Stomach (tissue), 9 donors: Measurements from ENCODE around the gene FYCO1. TPM values are rescaled to one million over a fixed set of nuclear protein-coding genes. Genes with fewer than 3 reads are reported as not detected.

ENCODE experiments used
- DNase-seq, 2 donors: peaks; one replicate each; pipeline versions ENCODE4 v3.0.0 to v3.0.0-alpha.2; 2013 to 2019
- H3K27ac ChIP-seq, 5 donors: fragments of 200-600 bp in 4 of 5; sonication (generic) in 4 of 5; one replicate each; pipeline ENCODE4 v1.5.1; 2013 to 2019; ENCODE audit warnings: mild to moderate bottlenecking in 1 of 5, moderate library complexity in 1 of 5
- H3K27me3 ChIP-seq, 3 donors: fragments of 200-600 bp; sonication (generic); one replicate each; pipeline ENCODE4 v1.5.1; 2017 to 2019; ENCODE audit warnings: mixed run types in 1 of 3
- H3K36me3 ChIP-seq, 4 donors: fragments of 200-600 bp; sonication (generic); 1 replicate in 3 of 4; 2 replicates in 1 of 4; pipeline ENCODE4 v1.5.1; 2016 to 2019
- H3K4me1 ChIP-seq, 4 donors: fragments of 200-600 bp; sonication (generic); one replicate each; pipeline ENCODE4 v1.5.1; 2016 to 2019
- H3K4me3 ChIP-seq, 4 donors: fragments of 200-600 bp; sonication (generic) in 3 of 4; one replicate each; pipeline ENCODE4 v1.5.1; 2016 to 2019; ENCODE audit warnings: mild to moderate bottlenecking in 1 of 4
- H3K9me3 ChIP-seq, 4 donors: fragments of 200-600 bp; sonication (generic); one replicate each; pipeline ENCODE4 v1.5.1; 2016 to 2019
- EP300 ChIP-seq: sonication (generic); formaldehyde crosslinking; IDR thresholded peaks from one replicate; pipeline ENCODE4 v1.6.1; 2017; ENCODE audit warnings: antibody characterized with exemption
- POLR2A ChIP-seq, 4 donors: fragments of 450-650 bp; IDR thresholded peaks; one replicate each; pipeline ENCODE4 v1.6.1; 2016; ENCODE audit warnings: antibody characterized with exemption in 4 of 4, control low read depth in 2 of 4, mild to moderate bottlenecking in 1 of 4, moderate library complexity in 1 of 4
- POLR2AphosphoS5 ChIP-seq, 3 donors: sonication (generic); formaldehyde crosslinking; IDR thresholded peaks; one replicate each; pipeline ENCODE4 v1.6.1; 2016; ENCODE audit warnings: antibody characterized with exemption in 3 of 3
- WGBS, 5 donors: extraction: QIAGEN DNeasy Blood & Tissue Kit in 3 of 5; methylation state at CpG; one replicate each; pipeline versions ENCODE4 v1.1.5 to v1.1.7; 2013 to 2018; 5-methylcytosine and 5-hydroxymethylcytosine counted together
- intact Hi-C: fragments of 100-400 bp; cut with DNase I; formaldehyde crosslinking; loops from one replicate; pipeline ENCODE4 v1.15.1; 2023; ENCODE audit warnings: low total_unique reads
- polyA plus RNA-seq, 3 donors: library from polyadenylated mRNA; stranded (reverse); fragments of 200-250 nt; gene quantifications; one replicate each; pipeline ENCODE4 v1.2.3, GENCODE V29; 2013
- total RNA-seq, 5 donors: library from RNA; depleted of rRNA; stranded (reverse); fragments of >200 nt; gene quantifications; one replicate each; pipeline versions ENCODE4 v1.1.0 to v1.2.3, GENCODE V29; 2014 to 2016
- TF ChIP-seq, protein P1 (sequence below), 7 experiments: fragments of 450-650 bp in 4 of 7; fragments of 200-600 bp in 3 of 7; sonication (generic) in 3 of 7; IDR thresholded peaks; one replicate each; pipeline ENCODE4 v1.5.1; 2016 to 2019; ENCODE audit warnings: antibody characterized with exemption in 7 of 7, control low read depth in 2 of 7, mild to moderate bottlenecking in 1 of 7
- donor health status: healthy with polysubstance abuse.
- donor health status: Bipolar disorder and iron deficiency.
- donor health status: healthy.

The FYCO1 gene
- total and polyA plus RNA-seq, 8 donors: 10.7 to 97.4 (median 25.3) TPM

DNA sequence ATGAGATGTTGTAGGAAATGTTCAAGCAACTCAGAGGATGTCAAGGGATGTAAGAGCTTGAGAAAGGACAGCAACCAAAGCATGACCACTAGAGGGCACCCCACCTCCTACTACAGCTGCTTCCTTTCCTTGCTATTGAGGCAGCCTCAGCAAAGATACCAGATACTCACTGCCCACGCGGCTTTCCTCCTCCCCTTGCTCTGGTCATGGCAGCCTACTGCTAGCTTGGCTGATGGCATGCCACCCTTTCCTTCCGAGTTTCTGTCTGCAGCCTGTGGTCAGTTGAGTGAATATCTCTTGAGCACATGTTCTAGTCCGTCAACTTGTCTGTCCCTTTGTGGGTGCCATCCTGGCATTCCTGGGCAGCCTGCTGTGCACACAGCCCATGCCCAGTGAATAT, 56.8 kb downstream of the FYCO1 start:
- H3K27me3 ChIP-seq: no peaks in the 10 kb centered on the region
- H3K27ac ChIP-seq: peak overlapping the region in 1 of 5 donors; percentile 14
- DNase-seq: peak; percentile 91 to 96
- H3K4me3 ChIP-seq: no peak overlapping the region
- peaks cover 20 to 33% (median 24%) of the 10 kb centered on the region in 4 donors for H3K4me1 ChIP-seq
- peaks cover under 1 to 71% (median 50%) of the 10 kb centered on the region in 4 donors for H3K36me3 ChIP-seq
- H3K9me3 ChIP-seq: no peaks in the 10 kb centered on the region
- WGBS, 5 donors: 18 to 26% (median 22%) methylated on average over 4 of the region's 4 CpGs
- TF ChIP-seq EP300 (no peak), POLR2A (IDR thresholded peaks at IDR 0.05) (no peak), POLR2AphosphoS5 (IDR thresholded peaks at IDR 0.05) (peak in 1 of 3 donors; percentile 65)
- TF ChIP-seq, protein P1, sequence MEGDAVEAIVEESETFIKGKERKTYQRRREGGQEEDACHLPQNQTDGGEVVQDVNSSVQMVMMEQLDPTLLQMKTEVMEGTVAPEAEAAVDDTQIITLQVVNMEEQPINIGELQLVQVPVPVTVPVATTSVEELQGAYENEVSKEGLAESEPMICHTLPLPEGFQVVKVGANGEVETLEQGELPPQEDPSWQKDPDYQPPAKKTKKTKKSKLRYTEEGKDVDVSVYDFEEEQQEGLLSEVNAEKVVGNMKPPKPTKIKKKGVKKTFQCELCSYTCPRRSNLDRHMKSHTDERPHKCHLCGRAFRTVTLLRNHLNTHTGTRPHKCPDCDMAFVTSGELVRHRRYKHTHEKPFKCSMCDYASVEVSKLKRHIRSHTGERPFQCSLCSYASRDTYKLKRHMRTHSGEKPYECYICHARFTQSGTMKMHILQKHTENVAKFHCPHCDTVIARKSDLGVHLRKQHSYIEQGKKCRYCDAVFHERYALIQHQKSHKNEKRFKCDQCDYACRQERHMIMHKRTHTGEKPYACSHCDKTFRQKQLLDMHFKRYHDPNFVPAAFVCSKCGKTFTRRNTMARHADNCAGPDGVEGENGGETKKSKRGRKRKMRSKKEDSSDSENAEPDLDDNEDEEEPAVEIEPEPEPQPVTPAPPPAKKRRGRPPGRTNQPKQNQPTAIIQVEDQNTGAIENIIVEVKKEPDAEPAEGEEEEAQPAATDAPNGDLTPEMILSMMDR (IDR thresholded peaks at IDR 0.05): peak in 5 of 7 experiments; percentile 85 to 94 (median 88)
- intact Hi-C loops: loop anchor here (2.0 kb wide), 1 partner anchor 140 kb away; no protein-coding TSS in a partner anchor

DNA sequence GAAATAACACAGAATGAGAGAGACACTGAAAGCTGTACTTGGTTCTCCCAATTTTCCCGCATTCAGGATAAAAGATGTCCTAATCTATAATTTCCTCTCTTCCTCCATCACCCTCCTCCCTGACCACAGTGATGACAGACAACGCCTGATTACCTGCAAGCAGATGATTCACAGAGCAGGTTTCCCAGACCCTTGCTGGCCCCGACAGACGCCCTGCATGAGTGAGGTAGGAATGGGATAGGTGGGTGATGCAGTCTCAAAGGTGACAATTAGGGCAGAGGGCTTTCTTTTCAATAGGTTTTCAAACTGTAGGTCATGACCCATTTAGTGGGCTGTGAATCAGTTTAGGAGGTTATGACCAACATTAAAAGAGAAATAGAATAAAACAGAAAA, 57.6 kb downstream of the FYCO1 start:
- Histone ChIP-seq H3K27me3 (no peaks in the 10 kb centered on the region), H3K4me1 (peaks cover 19 to 33% (median 24%) of the 10 kb centered on the region in 4 donors), H3K9me3 (no peaks in the 10 kb centered on the region), H3K36me3 (peaks cover 8 to 76% (median 57%) of the 10 kb centered on the region in 4 donors), H3K27ac (no peak overlapping the region), H3K4me3 (no peak overlapping the region)
- DNase-seq: no peak
- TF ChIP-seq POLR2A (IDR thresholded peaks at IDR 0.05): no peak
- TF ChIP-seq EP300: no peak
- TF ChIP-seq POLR2AphosphoS5 (IDR thresholded peaks at IDR 0.05): no peak
- TF ChIP-seq, protein P1 (IDR thresholded peaks at IDR 0.05): no peak
- intact Hi-C loops: loop anchor here (2.0 kb wide), 1 partner anchor 141 kb away; no protein-coding TSS in a partner anchor
- 96 to 99% (median 97%) methylated on average over 4 of the region's 4 CpGs for WGBS, 5 donors

DNA sequence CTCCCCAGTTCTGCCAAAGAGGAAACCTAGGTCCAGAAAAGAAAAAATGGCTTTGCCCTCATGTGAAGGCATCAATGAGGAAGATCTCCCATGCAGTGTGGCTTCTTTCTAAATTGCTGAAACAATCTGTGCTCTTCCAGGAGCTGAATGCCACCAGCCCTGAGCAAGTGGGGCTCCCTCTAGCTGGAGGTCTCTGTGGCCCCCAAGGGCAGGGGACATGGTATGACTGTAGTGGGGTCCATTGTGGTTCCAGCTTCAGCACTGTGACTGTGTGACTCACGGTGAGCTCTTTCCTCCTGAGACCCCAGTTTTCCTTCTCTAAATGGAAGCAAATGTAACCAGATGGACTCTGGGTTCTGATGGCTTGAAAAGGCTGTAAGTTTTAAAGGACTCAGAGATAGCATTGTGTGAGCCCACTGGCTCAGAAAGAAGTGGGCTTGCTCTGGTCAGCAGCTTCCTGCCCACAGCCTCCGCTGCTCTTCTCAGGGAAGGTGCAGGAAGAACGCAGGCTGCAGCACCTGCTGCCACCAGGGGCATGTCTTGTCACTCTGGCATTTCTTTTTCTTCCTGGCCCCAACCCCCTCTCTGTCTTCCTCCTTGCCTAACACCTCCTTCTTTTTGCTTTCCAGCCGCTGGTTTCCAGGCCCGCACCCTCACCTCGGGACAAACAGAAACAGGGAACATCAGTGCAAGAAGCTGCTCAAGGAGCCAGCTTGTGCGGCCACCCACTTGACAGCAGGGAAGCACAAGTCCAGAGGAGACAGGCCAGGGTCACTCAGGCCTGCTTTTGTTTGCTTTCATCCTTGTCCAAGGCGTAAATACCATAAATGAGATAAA, 58.2 kb downstream of the FYCO1 start:
- Histone ChIP-seq H3K4me1 (peaks cover 13 to 28% (median 19%) of the 10 kb centered on the region in 4 donors), H3K36me3 (peaks cover 11 to 76% (median 58%) of the 10 kb centered on the region in 4 donors), H3K27ac (no peak overlapping the region), H3K27me3 (no peaks in the 10 kb centered on the region), H3K4me3 (no peak overlapping the region), H3K9me3 (no peaks in the 10 kb centered on the region)
- no peak for DNase-seq
- WGBS, 5 donors: 77 to 91% (median 90%) methylated on average over 8 of the region's 8 CpGs
- TF ChIP-seq, protein P1 (IDR thresholded peaks at IDR 0.05): no peak
- no peak for TF ChIP-seq POLR2A (IDR thresholded peaks at IDR 0.05)
- no peak for TF ChIP-seq EP300
- no peak for TF ChIP-seq POLR2AphosphoS5 (IDR thresholded peaks at IDR 0.05)
- intact Hi-C loops: loop anchor here (2.0 kb wide), 1 partner anchor 141 kb away; no protein-coding TSS in a partner anchor

DNA sequence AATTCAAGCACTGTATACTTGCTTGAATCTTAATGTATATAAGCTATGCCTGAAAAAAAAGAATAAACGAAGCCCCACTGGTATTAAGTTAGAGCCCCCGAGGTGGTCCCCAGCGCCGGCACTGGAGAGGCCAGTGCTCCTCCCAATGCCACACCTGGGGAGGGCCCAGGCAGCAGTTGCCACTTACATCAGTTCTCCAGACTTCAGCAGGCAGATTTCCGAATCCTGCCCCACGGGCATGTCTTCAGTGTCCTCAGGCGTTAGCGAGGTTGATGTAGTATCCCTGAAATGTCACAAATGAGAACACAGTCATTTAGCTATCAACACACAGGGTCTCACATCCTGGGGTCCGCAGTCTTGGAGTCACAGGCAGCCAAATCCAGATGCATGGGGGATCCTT, 59.4 kb downstream of the FYCO1 start:
- whole genome bisulfite sequencing, 5 donors: 82 to 92% (median 89%) methylated on average over 9 of the region's 9 CpGs
- TF ChIP-seq POLR2AphosphoS5 (IDR thresholded peaks at IDR 0.05) (no peak), POLR2A (IDR thresholded peaks at IDR 0.05) (no peak), EP300 (no peak)
- TF ChIP-seq, protein P1 (IDR thresholded peaks at IDR 0.05): no peak
- DNase-seq: no peak
- H3K27me3 ChIP-seq: no peaks in the 10 kb centered on the region
- no peak overlapping the region for H3K4me3 ChIP-seq
- intact Hi-C loops: no loop called here
- H3K36me3 ChIP-seq: peaks cover 15 to 77% (median 70%) of the 10 kb centered on the region in 4 donors
- H3K4me1 ChIP-seq: peaks cover 10 to 22% (median 15%) of the 10 kb centered on the region in 4 donors
- H3K9me3 ChIP-seq: no peaks in the 10 kb centered on the region
- H3K27ac ChIP-seq: no peak overlapping the region
